Vagina (tissue), 2 donors: ENCODE results near the gene NRP1. TPM values are rescaled to one million over a fixed set of nuclear protein-coding genes. Genes with fewer than 3 reads are reported as not detected.
"Not testable (repeated sequence)": the region's sequence is repeated elsewhere in the genome, so short reads cannot be mapped to it uniquely, and the experiment has no call there.

Source experiments
- DNase-seq, 2 donors: peaks; one replicate each; pipeline ENCODE4 v3.0.0-alpha.2; 2017; ENCODE audit errors: extremely low spot score in 2 of 2
- H3K27ac ChIP-seq: fragments of 200-600 bp; sonication (generic); one replicate; pipeline ENCODE4 v1.5.1; 2019
- H3K27me3 ChIP-seq: fragments of 200-600 bp; sonication (generic); one replicate; pipeline ENCODE4 v1.5.1; 2019
- H3K36me3 ChIP-seq, 2 donors: fragments of 200-600 bp; sonication (generic); one replicate each; pipeline ENCODE4 v1.5.1; 2017 to 2019
- H3K4me1 ChIP-seq: fragments of 200-600 bp; sonication (generic); one replicate; pipeline ENCODE4 v1.5.1; 2019
- H3K4me3 ChIP-seq, 2 donors: fragments of 200-600 bp; sonication (generic); 1 replicate in 1 of 2; 2 replicates in 1 of 2; pipeline ENCODE4 v1.5.1; 2016 to 2019
- H3K9me3 ChIP-seq: fragments of 200-600 bp; sonication (generic); one replicate; pipeline ENCODE4 v1.5.1; 2019
- POLR2A ChIP-seq, 2 donors: fragments of 450-650 bp; IDR thresholded peaks; one replicate each; pipeline ENCODE4 v1.6.1; 2017; ENCODE audit warnings: antibody characterized with exemption in 2 of 2, mild to moderate bottlenecking in 2 of 2, moderate library complexity in 2 of 2
- POLR2AphosphoS5 ChIP-seq, 2 donors: sonication (generic); formaldehyde crosslinking; IDR thresholded peaks; one replicate each; pipeline ENCODE4 v1.9.0; 2017; ENCODE audit warnings: antibody characterized with exemption in 2 of 2, mild to moderate bottlenecking in 2 of 2, low read depth in 1 of 2; ENCODE audit not compliant: insufficient read depth in 1 of 2
- intact Hi-C: fragments of 100-400 bp; cut with DNase I; formaldehyde crosslinking; loops from one replicate; pipeline ENCODE4 v1.15.1; 2023
- total RNA-seq: library from RNA; depleted of rRNA; stranded (reverse); fragments of >200 nt; gene quantifications from one replicate; pipeline ENCODE4 v1.2.3, GENCODE V29; 2016
- TF ChIP-seq, protein P1 (sequence below), 3 experiments: fragments of 450-650 bp in 2 of 3; fragments of 200-600 bp in 1 of 3; sonication (generic) in 1 of 3; IDR thresholded peaks; one replicate each; pipeline ENCODE4 v1.5.1; 2017 to 2019; ENCODE audit warnings: antibody characterized with exemption in 3 of 3, mild to moderate bottlenecking in 2 of 3, moderate library complexity in 2 of 3

NRP1 gene
- total RNA-seq, 1 donor from 2014 or later, result 52.5 TPM

DNA sequence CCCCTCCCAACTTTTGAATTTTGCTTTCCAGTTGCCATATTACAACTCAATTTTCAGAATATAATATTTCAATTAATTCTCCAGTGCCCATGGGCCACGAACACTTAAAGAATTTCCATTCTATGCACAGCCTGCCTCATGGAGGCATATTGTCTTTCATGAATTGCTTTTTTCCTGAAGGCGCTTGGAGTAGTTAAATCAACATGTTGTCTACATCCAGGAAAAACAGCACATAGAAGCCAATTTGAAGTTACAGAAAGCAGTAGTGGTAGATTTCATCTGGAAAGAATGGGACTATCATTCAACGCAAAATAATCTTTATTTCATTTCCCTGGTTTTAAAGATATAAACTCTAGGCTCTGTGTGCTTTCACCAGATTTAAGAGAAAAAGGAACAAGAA lies 106.0 kb downstream of the NRP1 start:
- H3K27ac ChIP-seq, result no peak overlapping the region
- H3K4me3 ChIP-seq, result no peak overlapping the region
- intact Hi-C loops, result no loop called here
- H3K27me3 ChIP-seq, result no peaks in the 10 kb centered on the region
- no peaks in the 10 kb centered on the region for H3K36me3 ChIP-seq
- peaks cover 6% of the 10 kb centered on the region for H3K4me1 ChIP-seq
- DNase-seq, result no peak
- H3K9me3 ChIP-seq, result no peaks in the 10 kb centered on the region
- TF ChIP-seq POLR2A (IDR thresholded peaks at IDR 0.05) (no peak), POLR2AphosphoS5 (IDR thresholded peaks at IDR 0.05; ENCODE audit: insufficient read depth in 1 of 2, low read depth in 1 of 2) (no peak)
- TF ChIP-seq, protein P1, sequence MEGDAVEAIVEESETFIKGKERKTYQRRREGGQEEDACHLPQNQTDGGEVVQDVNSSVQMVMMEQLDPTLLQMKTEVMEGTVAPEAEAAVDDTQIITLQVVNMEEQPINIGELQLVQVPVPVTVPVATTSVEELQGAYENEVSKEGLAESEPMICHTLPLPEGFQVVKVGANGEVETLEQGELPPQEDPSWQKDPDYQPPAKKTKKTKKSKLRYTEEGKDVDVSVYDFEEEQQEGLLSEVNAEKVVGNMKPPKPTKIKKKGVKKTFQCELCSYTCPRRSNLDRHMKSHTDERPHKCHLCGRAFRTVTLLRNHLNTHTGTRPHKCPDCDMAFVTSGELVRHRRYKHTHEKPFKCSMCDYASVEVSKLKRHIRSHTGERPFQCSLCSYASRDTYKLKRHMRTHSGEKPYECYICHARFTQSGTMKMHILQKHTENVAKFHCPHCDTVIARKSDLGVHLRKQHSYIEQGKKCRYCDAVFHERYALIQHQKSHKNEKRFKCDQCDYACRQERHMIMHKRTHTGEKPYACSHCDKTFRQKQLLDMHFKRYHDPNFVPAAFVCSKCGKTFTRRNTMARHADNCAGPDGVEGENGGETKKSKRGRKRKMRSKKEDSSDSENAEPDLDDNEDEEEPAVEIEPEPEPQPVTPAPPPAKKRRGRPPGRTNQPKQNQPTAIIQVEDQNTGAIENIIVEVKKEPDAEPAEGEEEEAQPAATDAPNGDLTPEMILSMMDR (IDR thresholded peaks at IDR 0.05), result no peak

DNA sequence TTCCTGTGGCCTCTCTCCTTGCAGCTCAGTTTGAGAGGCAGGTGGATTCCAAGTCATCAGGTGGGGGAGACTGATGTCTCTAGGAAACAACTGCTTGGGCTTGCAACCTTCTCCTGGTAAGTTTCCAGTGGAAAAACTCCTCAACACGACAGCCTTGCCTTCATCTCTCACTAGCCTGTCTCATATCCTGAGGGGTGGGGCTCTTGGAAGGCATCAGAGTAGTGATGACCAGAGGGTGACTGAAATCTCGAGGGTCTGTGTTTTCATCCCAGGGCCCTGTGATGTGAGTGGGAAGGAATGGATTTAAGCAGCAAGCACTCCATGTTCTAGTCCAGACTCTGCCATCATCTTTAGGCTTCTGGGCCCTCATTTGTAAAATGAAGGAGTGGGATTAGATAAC lies 107.0 kb downstream of the NRP1 start:
- no peak overlapping the region for H3K27ac ChIP-seq
- H3K36me3 ChIP-seq, result no peaks in the 10 kb centered on the region
- no peak for DNase-seq
- peaks cover 6% of the 10 kb centered on the region for H3K4me1 ChIP-seq
- no peaks in the 10 kb centered on the region for H3K27me3 ChIP-seq
- no peak for TF ChIP-seq POLR2AphosphoS5 (IDR thresholded peaks at IDR 0.05; ENCODE audit: insufficient read depth in 1 of 2, low read depth in 1 of 2)
- TF ChIP-seq POLR2A (IDR thresholded peaks at IDR 0.05), result no peak
- TF ChIP-seq, protein P1 (IDR thresholded peaks at IDR 0.05), result no peak
- H3K9me3 ChIP-seq, result no peaks in the 10 kb centered on the region
- intact Hi-C loops, result no loop called here
- H3K4me3 ChIP-seq, result no peak overlapping the region

DNA sequence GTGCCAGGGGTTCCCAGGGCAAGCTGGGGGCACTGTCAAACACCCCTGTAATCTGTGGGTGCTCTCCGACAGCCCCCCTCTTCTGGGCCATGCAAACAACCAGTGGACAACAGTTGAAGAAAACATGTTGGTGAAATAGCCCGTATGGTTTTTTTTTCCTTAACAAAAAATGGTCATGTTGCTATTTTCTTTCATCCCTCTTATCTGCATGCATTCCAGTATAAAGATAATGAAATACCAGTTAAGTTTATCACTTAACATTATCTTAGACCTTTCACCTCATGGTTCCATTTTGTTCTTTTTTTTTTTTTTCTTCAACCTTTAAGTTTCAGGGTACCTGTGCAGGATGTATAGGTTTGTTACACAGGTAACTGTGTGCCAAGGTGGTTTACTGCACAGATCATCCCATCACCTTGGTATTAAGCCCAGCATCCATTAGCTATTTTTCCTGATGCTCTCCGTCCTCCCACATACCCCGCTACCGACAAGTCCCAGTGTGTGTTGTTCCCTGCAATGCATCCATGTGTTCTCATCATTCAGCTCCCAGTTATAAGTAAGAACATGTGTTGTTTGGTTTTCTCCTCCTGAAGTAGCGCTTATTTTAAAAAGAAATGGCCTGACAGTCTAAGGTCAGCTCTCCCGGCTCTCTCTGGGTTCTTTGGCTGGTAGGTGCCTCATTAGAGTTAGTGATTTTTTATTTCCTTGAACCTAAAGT lies 110.1 kb downstream of the NRP1 start:
- Histone ChIP-seq H3K4me3 (no peak overlapping the region), H3K4me1 (peaks cover 4% of the 10 kb centered on the region), H3K27ac (no peak overlapping the region), H3K27me3 (no peaks in the 10 kb centered on the region), H3K36me3 (peaks cover 0 to 5% of the 10 kb centered on the region in 2 donors), H3K9me3 (no peaks in the 10 kb centered on the region)
- intact Hi-C loops, result no loop called here
- TF ChIP-seq POLR2A (IDR thresholded peaks at IDR 0.05), result no peak
- TF ChIP-seq POLR2AphosphoS5 (IDR thresholded peaks at IDR 0.05; ENCODE audit: insufficient read depth in 1 of 2, low read depth in 1 of 2), result no peak
- TF ChIP-seq, protein P1 (IDR thresholded peaks at IDR 0.05), result no peak
- no peak for DNase-seq

DNA sequence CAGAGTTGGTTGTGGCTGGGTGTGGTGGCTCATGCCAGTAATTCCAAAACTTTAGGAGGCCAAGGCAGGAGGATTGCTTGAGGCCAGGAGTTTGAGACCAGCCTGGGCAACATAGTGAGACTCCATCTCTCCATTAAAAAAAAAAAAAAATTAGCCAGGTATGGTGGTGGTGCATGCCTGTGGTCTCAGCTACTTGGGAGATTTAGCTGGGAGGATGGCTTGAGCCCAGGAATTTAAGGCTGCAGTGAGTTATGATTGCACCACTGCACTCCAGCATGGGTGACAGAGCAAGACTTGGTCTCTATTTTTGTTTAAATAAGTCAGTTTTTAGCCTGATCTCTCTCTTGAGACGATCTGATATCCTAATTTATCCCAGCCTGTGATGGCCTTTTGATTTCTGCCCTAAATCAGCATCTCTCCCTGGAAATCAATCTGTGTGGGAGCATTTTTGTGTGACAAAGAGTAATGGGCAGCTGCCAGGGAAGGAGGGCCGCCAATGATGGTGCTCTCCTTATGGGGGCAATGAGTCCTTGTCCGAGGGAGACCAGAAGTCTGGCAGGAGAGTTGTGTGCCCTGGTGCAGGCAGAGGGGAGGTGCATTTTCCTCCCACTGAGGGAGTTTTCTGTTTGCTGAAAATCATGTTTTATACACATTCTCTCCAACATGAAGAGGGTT lies 111.0 kb downstream of the NRP1 start:
- peaks cover 0 to 5% of the 10 kb centered on the region in 2 donors for H3K36me3 ChIP-seq

DNA sequence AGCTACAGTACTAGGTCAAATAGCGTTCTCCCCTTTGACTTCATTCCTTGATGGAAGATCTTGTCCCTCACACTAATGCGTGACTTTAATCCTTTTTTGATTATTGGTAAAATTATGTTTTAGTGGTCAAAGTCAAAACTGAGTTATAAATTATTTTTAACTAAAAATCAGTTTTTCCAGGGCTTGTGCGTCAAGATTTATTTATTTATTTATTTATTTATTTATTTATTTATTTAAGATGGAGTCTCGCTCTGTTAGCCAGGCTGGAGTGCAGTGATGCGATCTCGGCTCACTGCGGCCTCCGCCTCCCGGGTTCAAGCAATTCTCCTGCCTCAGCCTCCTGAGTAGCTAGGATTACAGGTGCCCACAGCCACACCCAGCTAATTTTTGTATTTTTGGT lies 112.2 kb downstream of the NRP1 start:
- H3K27me3 ChIP-seq, H3K9me3 ChIP-seq, intact Hi-C loops, DNase-seq, H3K4me1 ChIP-seq, H3K36me3 ChIP-seq, H3K27ac ChIP-seq, H3K4me3 ChIP-seq: not testable (repeated sequence)

More for the DNA sequence above, 111.0 kb downstream of the NRP1 start:
- no peak overlapping the region for H3K4me3 ChIP-seq
- no peak for TF ChIP-seq POLR2AphosphoS5 (IDR thresholded peaks at IDR 0.05; ENCODE audit: insufficient read depth in 1 of 2, low read depth in 1 of 2)
- TF ChIP-seq, protein P1 (IDR thresholded peaks at IDR 0.05), result no peak
- no peaks in the 10 kb centered on the region for H3K27me3 ChIP-seq
- H3K27ac ChIP-seq, result no peak overlapping the region
- no peak for DNase-seq
- intact Hi-C loops, result no loop called here
- no peaks in the 10 kb centered on the region for H3K9me3 ChIP-seq
- no peaks in the 10 kb centered on the region for H3K4me1 ChIP-seq
